CD8-positive, alpha-beta memory T cell (primary cell): ENCODE measurements around the gene ADGRD2. TPM values are rescaled to one million over a fixed set of nuclear protein-coding genes. Genes with fewer than 3 reads are reported as not detected.

Source experiments
- CTCF ChIA-PET: fragments of 350-600 bp; sonication (Branson Sonifier 250); formaldehyde crosslinking; loops from one replicate; lab custom pipeline; 2021; ENCODE audit warnings: antibody characterized with exemption; lab: Charles Lee
- POLR2A ChIA-PET: fragments of 350-600 bp; sonication (Branson Sonifier 250); formaldehyde crosslinking; loops from one replicate; lab custom pipeline; 2021; ENCODE audit warnings: antibody characterized with exemption; lab: Charles Lee
- DNase-seq, 5 donors: peaks; one replicate each; pipeline versions ENCODE4 v3.0.0 to v3.0.0-alpha.2; 2020 to 2022; ENCODE audit warnings: mixed read lengths in 1 of 5
- H3K27ac ChIP-seq: one replicate; pipeline ENCODE4 v1.7.0; 2013; ENCODE audit warnings: low read depth, mild to moderate bottlenecking, low read length, moderate library complexity
- H3K27me3 ChIP-seq: 2 replicates; pipeline ENCODE4 v1.7.0; 2013; ENCODE audit warnings: low read length, mild to moderate bottlenecking; ENCODE audit not compliant: insufficient read depth, poor library complexity, severe bottlenecking
- H3K36me3 ChIP-seq: 2 replicates; pipeline ENCODE4 v1.7.0; 2013; ENCODE audit warnings: mild to moderate bottlenecking, low read length, moderate library complexity; ENCODE audit not compliant: insufficient read depth
- H3K4me1 ChIP-seq: 2 replicates; pipeline ENCODE4 v1.7.0; 2013; ENCODE audit warnings: mild to moderate bottlenecking, low read length, moderate library complexity; ENCODE audit not compliant: insufficient read depth
- H3K4me3 ChIP-seq: 2 replicates; pipeline ENCODE4 v1.7.0; 2013; ENCODE audit warnings: mild to moderate bottlenecking, low read length
- H3K9me3 ChIP-seq: 2 replicates; pipeline ENCODE4 v1.7.0; 2013; ENCODE audit warnings: mild to moderate bottlenecking, low read length
- H3K27ac Mint-ChIP-seq, 8 donors: one replicate each; pipeline ENCODE4 v1.8.0; 2020 to 2021; ENCODE audit warnings: mixed read lengths in 8 of 8, mild to moderate bottlenecking in 6 of 8, inconsistent platforms in 3 of 8, moderate library complexity in 3 of 8
- H3K27me3 Mint-ChIP-seq, 2 donors: one replicate each; pipeline ENCODE4 v1.8.0; 2020 to 2021; ENCODE audit warnings: mixed read lengths in 2 of 2, mild to moderate bottlenecking in 1 of 2, moderate library complexity in 1 of 2
- H3K36me3 Mint-ChIP-seq, 3 donors: one replicate each; pipeline ENCODE4 v1.8.0; 2020 to 2021; ENCODE audit warnings: mixed read lengths in 3 of 3, inconsistent platforms in 1 of 3, mild to moderate bottlenecking in 1 of 3
- H3K4me1 Mint-ChIP-seq, 3 donors: one replicate each; pipeline ENCODE4 v1.8.0; 2020 to 2021; ENCODE audit warnings: mixed read lengths in 3 of 3, inconsistent platforms in 1 of 3, mild to moderate bottlenecking in 1 of 3
- H3K4me3 Mint-ChIP-seq, 7 donors: one replicate each; pipeline ENCODE4 v1.8.0; 2020 to 2021; ENCODE audit warnings: mixed read lengths in 7 of 7, mild to moderate bottlenecking in 6 of 7, moderate library complexity in 4 of 7, inconsistent platforms in 2 of 7
- H3K9me3 Mint-ChIP-seq, 5 donors: one replicate each; pipeline ENCODE4 v1.8.0; 2020 to 2022; ENCODE audit warnings: mixed read lengths in 5 of 5, mild to moderate bottlenecking in 3 of 5, moderate library complexity in 2 of 5, inconsistent platforms in 1 of 5
- polyA plus RNA-seq: library from polyadenylated mRNA; unstranded; fragments of 300-500 nt; fragmentation: Illumina TruSeq; gene quantifications from one replicate; pipeline ENCODE4 v1.2.3, GENCODE V29; 2021
- total RNA-seq, 2 experiments: library from RNA; stranded (reverse); gene quantifications; one replicate each; pipeline ENCODE4 v1.2.3, GENCODE V29; 2021

Gene ADGRD2
- total and polyA plus RNA-seq, 3 experiments from 2014 or later: not detected

- Histone ChIP-seq H3K27ac (no peak overlapping the region), H3K4me1 (no peaks in the 10 kb centered on the region), H3K4me3 (no peak overlapping the region), H3K9me3 (no peaks in the 10 kb centered on the region), H3K27me3 (no peaks in the 10 kb centered on the region), H3K36me3 (no peaks in the 10 kb centered on the region)
- Mint-ChIP-seq H3K4me3 (no peak overlapping the region), H3K36me3 (no peaks in the 10 kb centered on the region), H3K9me3 (no peaks in the 10 kb centered on the region), H3K27ac (no peak overlapping the region), H3K4me1 (no peaks in the 10 kb centered on the region), H3K27me3 (peaks cover 0 to 14% of the 10 kb centered on the region in 2 donors)
- CTCF ChIA-PET: no interaction called here
- DNase-seq: no peak
- POLR2A ChIA-PET: no interaction called here
Measured at GRCh38 chr9:124487260-124488182, 37.3 kb downstream of the ADGRD2 start.

- CTCF ChIA-PET: no interaction called here
- no peak overlapping the region for H3K27ac Mint-ChIP-seq
- Histone ChIP-seq H3K36me3 (no peaks in the 10 kb centered on the region), H3K27me3 (no peaks in the 10 kb centered on the region), H3K4me3 (no peak overlapping the region), H3K4me1 (no peaks in the 10 kb centered on the region), H3K9me3 (no peaks in the 10 kb centered on the region), H3K27ac (no peak overlapping the region)
- H3K4me1 Mint-ChIP-seq: no peaks in the 10 kb centered on the region
- peaks cover 0 to 14% of the 10 kb centered on the region in 2 donors for H3K27me3 Mint-ChIP-seq
- DNase-seq: no peak
- POLR2A ChIA-PET: no interaction called here
- H3K9me3 Mint-ChIP-seq: no peaks in the 10 kb centered on the region
- no peaks in the 10 kb centered on the region for H3K36me3 Mint-ChIP-seq
- no peak overlapping the region for H3K4me3 Mint-ChIP-seq
Measured at GRCh38 chr9:124488641-124489210, 38.5 kb downstream of the ADGRD2 start.

GRCh38 chr9:124489222-124489621, 39.0 kb downstream of the ADGRD2 start:
- no peaks in the 10 kb centered on the region for H3K4me1 ChIP-seq
- no peak for DNase-seq
- H3K27me3 ChIP-seq: no peaks in the 10 kb centered on the region
- POLR2A ChIA-PET: no interaction called here
- no peak overlapping the region for H3K27ac Mint-ChIP-seq
- H3K9me3 ChIP-seq: no peaks in the 10 kb centered on the region
- CTCF ChIA-PET: no interaction called here
- no peaks in the 10 kb centered on the region for H3K9me3 Mint-ChIP-seq
- H3K27ac ChIP-seq: no peak overlapping the region
- no peak overlapping the region for H3K4me3 ChIP-seq
- H3K36me3 Mint-ChIP-seq: no peaks in the 10 kb centered on the region
- no peaks in the 10 kb centered on the region for H3K36me3 ChIP-seq
- H3K4me3 Mint-ChIP-seq: no peak overlapping the region
- H3K4me1 Mint-ChIP-seq: peaks cover 0 to 2% (median 0%) of the 10 kb centered on the region in 3 donors
- H3K27me3 Mint-ChIP-seq: peaks cover 0 to 18% of the 10 kb centered on the region in 2 donors

DNA sequence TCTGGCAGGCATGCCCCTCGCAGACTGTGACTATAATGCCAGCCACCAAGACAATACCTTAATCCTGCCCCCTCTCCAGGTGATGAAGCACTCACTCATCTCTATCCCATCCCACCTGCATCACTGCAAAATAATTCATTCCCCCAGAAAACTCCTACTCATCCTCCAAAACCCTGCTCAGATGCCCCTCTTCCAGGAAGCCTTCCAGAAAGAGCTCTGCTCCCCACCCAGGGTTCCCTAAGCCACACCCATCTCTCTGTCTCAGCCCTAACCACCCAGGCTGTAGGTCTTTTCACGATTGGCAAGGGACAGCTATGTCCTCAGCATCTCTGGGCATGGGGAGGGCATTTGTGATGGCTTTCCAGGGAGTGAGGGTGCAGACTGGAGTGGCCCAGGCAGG, 39.8 kb downstream of the ADGRD2 start:
- CTCF ChIA-PET: no interaction called here
- H3K4me1 ChIP-seq: no peaks in the 10 kb centered on the region
- peaks cover 0 to 20% of the 10 kb centered on the region in 2 donors for H3K27me3 Mint-ChIP-seq
- H3K27me3 ChIP-seq: no peaks in the 10 kb centered on the region
- DNase-seq: no peak
- H3K36me3 Mint-ChIP-seq: no peaks in the 10 kb centered on the region
- H3K4me3 Mint-ChIP-seq: no peak overlapping the region
- H3K9me3 ChIP-seq: no peaks in the 10 kb centered on the region
- H3K36me3 ChIP-seq: no peaks in the 10 kb centered on the region
- peaks cover 0 to 5% (median 0%) of the 10 kb centered on the region in 3 donors for H3K4me1 Mint-ChIP-seq
- H3K9me3 Mint-ChIP-seq: no peaks in the 10 kb centered on the region
- H3K4me3 ChIP-seq: no peak overlapping the region
- POLR2A ChIA-PET: no interaction called here
- H3K27ac Mint-ChIP-seq: no peak overlapping the region
- H3K27ac ChIP-seq: no peak overlapping the region

GRCh38 chr9:124491049-124491975, 41.1 kb downstream of the ADGRD2 start:
- Mint-ChIP-seq H3K36me3 (no peaks in the 10 kb centered on the region), H3K27ac (no peak overlapping the region), H3K4me3 (no peak overlapping the region), H3K4me1 (peaks cover 4 to 16% (median 5%) of the 10 kb centered on the region in 3 donors), H3K27me3 (peaks cover 0 to 23% of the 10 kb centered on the region in 2 donors), H3K9me3 (no peaks in the 10 kb centered on the region)
- ChIA-PET CTCF (no interaction called here), POLR2A (no interaction called here)
- Histone ChIP-seq H3K9me3 (no peaks in the 10 kb centered on the region), H3K36me3 (no peaks in the 10 kb centered on the region), H3K4me3 (no peak overlapping the region), H3K27ac (no peak overlapping the region), H3K27me3 (no peaks in the 10 kb centered on the region), H3K4me1 (peaks cover 9% of the 10 kb centered on the region)
- no peak for DNase-seq

- ChIA-PET POLR2A (no interaction called here), CTCF (interaction anchor here (0.5 kb wide), 1 partner anchor 44 kb away, joined by 3 read pairs; no protein-coding TSS in a partner anchor)
- no peak overlapping the region for H3K27ac ChIP-seq
- no peaks in the 10 kb centered on the region for H3K27me3 ChIP-seq
- DNase-seq: no peak
- H3K36me3 Mint-ChIP-seq: no peaks in the 10 kb centered on the region
- H3K4me3 ChIP-seq: no peak overlapping the region
- peaks cover 4 to 21% (median 5%) of the 10 kb centered on the region in 3 donors for H3K4me1 Mint-ChIP-seq
- H3K9me3 ChIP-seq: no peaks in the 10 kb centered on the region
- peaks cover 17% of the 10 kb centered on the region for H3K4me1 ChIP-seq
- H3K36me3 ChIP-seq: no peaks in the 10 kb centered on the region
- H3K9me3 Mint-ChIP-seq: no peaks in the 10 kb centered on the region
- peaks cover 0 to 28% of the 10 kb centered on the region in 2 donors for H3K27me3 Mint-ChIP-seq
- no peak overlapping the region for H3K4me3 Mint-ChIP-seq
- H3K27ac Mint-ChIP-seq: no peak overlapping the region
Measured at GRCh38 chr9:124492818-124493217, 42.6 kb downstream of the ADGRD2 start.

GRCh38 chr9:124493218-124493617, 43.0 kb downstream of the ADGRD2 start:
- CTCF ChIA-PET: no interaction called here
- no peak overlapping the region for H3K27ac ChIP-seq
- no peak overlapping the region for H3K4me3 Mint-ChIP-seq
- no peaks in the 10 kb centered on the region for H3K27me3 ChIP-seq
- POLR2A ChIA-PET: no interaction called here
- H3K36me3 ChIP-seq: no peaks in the 10 kb centered on the region
- peaks cover 17% of the 10 kb centered on the region for H3K4me1 ChIP-seq
- no peak for DNase-seq
- no peaks in the 10 kb centered on the region for H3K9me3 Mint-ChIP-seq
- H3K4me3 ChIP-seq: no peak overlapping the region
- H3K9me3 ChIP-seq: no peaks in the 10 kb centered on the region
- no peaks in the 10 kb centered on the region for H3K36me3 Mint-ChIP-seq
- peaks cover 4 to 21% (median 5%) of the 10 kb centered on the region in 3 donors for H3K4me1 Mint-ChIP-seq
- no peak overlapping the region for H3K27ac Mint-ChIP-seq
- peaks cover 0 to 27% of the 10 kb centered on the region in 2 donors for H3K27me3 Mint-ChIP-seq
